Kidney epithelial cell (primary cell): ENCODE data around the gene CALML3. TPM values are rescaled to one million over a fixed set of nuclear protein-coding genes. Genes with fewer than 3 reads are reported as not detected.

ENCODE experiments used
- DNase-seq: peaks from one replicate; pipeline ENCODE4 v3.0.0-alpha.2; 2010; ENCODE audit warnings: low read depth
- H3K27me3 ChIP-seq: 2 replicates; pipeline ENCODE4 v1.6.0; 2011; ENCODE audit warnings: low read length; ENCODE audit not compliant: control insufficient read depth, insufficient read depth
- H3K36me3 ChIP-seq: 2 replicates; pipeline ENCODE4 v1.5.1; 2011; ENCODE audit warnings: low read length; ENCODE audit not compliant: control insufficient read depth, insufficient read depth
- H3K4me3 ChIP-seq: 2 replicates; pipeline ENCODE4 v1.5.1; 2011; ENCODE audit warnings: low read depth, mild to moderate bottlenecking, control low read depth, low read length
- total RNA-seq: library from RNA; depleted of rRNA; stranded (reverse); fragments of >200 nt; gene quantifications from 2 replicates; pipeline ENCODE4 v1.2.3, GENCODE V29; 2015
- TF ChIP-seq, protein P1 (sequence below): IDR thresholded peaks from 2 replicates; pipeline ENCODE4 v1.5.1; 2011; ENCODE audit warnings: mild to moderate bottlenecking, moderate library complexity, low read length, control low read depth, inconsistent platforms; ENCODE audit not compliant: insufficient read depth, poor library complexity, severe bottlenecking

CALML3 gene
- total RNA-seq, 1 donor from 2014 or later = not detected

GRCh38 chr10:5544216-5544805, 19.6 kb downstream of the CALML3 start:
- TF ChIP-seq, protein P1, sequence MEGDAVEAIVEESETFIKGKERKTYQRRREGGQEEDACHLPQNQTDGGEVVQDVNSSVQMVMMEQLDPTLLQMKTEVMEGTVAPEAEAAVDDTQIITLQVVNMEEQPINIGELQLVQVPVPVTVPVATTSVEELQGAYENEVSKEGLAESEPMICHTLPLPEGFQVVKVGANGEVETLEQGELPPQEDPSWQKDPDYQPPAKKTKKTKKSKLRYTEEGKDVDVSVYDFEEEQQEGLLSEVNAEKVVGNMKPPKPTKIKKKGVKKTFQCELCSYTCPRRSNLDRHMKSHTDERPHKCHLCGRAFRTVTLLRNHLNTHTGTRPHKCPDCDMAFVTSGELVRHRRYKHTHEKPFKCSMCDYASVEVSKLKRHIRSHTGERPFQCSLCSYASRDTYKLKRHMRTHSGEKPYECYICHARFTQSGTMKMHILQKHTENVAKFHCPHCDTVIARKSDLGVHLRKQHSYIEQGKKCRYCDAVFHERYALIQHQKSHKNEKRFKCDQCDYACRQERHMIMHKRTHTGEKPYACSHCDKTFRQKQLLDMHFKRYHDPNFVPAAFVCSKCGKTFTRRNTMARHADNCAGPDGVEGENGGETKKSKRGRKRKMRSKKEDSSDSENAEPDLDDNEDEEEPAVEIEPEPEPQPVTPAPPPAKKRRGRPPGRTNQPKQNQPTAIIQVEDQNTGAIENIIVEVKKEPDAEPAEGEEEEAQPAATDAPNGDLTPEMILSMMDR = no peak
- DNase-seq = no peak
- Histone ChIP-seq H3K27me3 (no peaks in the 10 kb centered on the region), H3K36me3 (no peaks in the 10 kb centered on the region), H3K4me3 (no peak overlapping the region)

- Histone ChIP-seq H3K27me3 (no peaks in the 10 kb centered on the region), H3K4me3 (no peak overlapping the region), H3K36me3 (no peaks in the 10 kb centered on the region)
- no peak for DNase-seq
- TF ChIP-seq, protein P1 = no peak
These were observed 20.2 kb downstream of the CALML3 start for GRCh38 chr10:5545011-5545410.

DNA sequence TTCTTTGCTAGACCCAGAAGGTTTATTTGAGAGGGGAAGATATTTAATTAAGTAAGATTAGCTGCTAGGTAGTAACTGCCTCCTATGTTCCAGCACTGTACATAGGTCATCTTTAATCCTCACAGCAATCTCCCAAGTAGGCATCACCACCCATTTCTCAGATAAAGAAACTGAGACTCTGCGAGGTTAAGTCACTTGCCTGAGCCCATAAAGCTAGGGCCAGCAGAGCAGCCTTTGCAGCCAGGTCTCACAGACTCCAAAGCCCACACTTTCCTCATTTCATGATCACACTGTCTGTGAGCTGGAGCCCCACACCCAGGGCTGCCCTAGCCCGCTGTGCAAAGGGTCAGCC, 20.6 kb downstream of the CALML3 start:
- Histone ChIP-seq H3K27me3 (no peaks in the 10 kb centered on the region), H3K4me3 (no peak overlapping the region), H3K36me3 (no peaks in the 10 kb centered on the region)
- TF ChIP-seq, protein P1 = no peak
- no peak for DNase-seq

DNA sequence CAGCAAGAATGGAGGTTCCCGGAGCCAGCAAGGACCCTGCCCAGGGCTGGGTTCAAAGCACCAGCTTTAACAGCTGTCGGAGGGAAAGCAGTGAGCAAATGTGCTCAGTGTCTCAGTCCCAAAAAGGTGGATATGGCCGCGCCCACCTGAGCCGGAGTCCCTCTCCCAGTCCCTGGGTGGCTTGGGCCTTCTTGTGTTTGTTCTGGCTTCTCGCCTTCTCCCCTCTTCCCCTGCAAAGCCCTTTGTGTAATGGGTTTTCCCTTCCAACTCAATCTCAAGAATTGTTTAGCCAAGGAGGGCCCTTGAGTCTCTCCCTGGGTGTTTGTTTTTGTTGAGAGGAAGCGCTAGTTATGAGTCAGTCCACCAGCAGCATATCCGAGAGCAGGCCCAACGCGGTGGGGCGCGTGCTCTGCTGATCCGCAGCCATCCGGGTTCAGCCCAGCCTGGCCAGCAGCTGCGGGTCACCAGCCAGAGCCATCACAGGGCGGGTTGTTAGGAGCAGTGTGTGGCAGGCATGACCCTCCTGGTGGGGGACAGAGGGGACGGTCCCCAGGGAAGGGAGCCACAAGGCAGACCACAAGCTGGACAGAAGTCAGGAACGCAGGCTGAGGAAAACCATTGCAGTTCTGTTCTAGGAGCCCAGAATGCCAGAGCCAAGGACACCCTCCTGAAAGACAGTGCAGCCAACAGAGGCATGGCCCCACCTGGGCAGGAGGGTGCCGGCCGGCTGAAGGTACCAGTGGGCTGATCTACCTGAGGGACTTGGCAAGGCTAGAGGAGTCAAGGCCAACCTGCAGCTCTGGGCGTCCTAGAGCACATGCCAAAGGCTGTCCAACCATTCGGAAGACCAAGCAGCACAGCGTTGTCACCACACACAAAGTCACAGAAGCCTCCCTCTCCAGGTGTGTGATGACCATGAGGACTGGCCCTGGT, 21.3 kb downstream of the CALML3 start:
- no peaks in the 10 kb centered on the region for H3K27me3 ChIP-seq
- no peak for DNase-seq
- no peak overlapping the region for H3K4me3 ChIP-seq
- H3K36me3 ChIP-seq = no peaks in the 10 kb centered on the region
- TF ChIP-seq, protein P1 = no peak

- DNase-seq = no peak
- Histone ChIP-seq H3K27me3 (no peaks in the 10 kb centered on the region), H3K4me3 (no peak overlapping the region), H3K36me3 (no peaks in the 10 kb centered on the region)
- TF ChIP-seq, protein P1 = no peak
These were observed 22.3 kb downstream of the CALML3 start for GRCh38 chr10:5546891-5547680.
